SK-N-SH treated with all-trans-retinoic acid at 6 μM for 48 hours (cell line): ENCODE results near the gene TPST1.

ENCODE experiments used
- BACH2 ChIP-seq: fragments of 250-450 bp; sonication (Bioruptor Pico); IDR thresholded peaks from 2 replicates; pipeline ENCODE4 v1.9.0; 2021; ENCODE audit warnings: mild to moderate bottlenecking, borderline replicate concordance
- CSDC2 ChIP-seq: fragments of 250-450 bp; sonication (Bioruptor Pico); IDR thresholded peaks from 2 replicates; pipeline ENCODE4 v1.5.0; 2020; ENCODE audit warnings: mild to moderate bottlenecking, moderate library complexity
- ZFP3 ChIP-seq: fragments of 250-450 bp; sonication (Bioruptor Pico); IDR thresholded peaks from 2 replicates; pipeline ENCODE4 v1.5.0; 2020; ENCODE audit warnings: mild to moderate bottlenecking, moderate library complexity
- ZNF8 ChIP-seq: fragments of 450-650 bp; formaldehyde crosslinking; IDR thresholded peaks from 2 replicates; pipeline ENCODE4 v1.5.0; 2020; ENCODE audit warnings: mild to moderate bottlenecking, moderate library complexity
- TF ChIP-seq, protein P1 (sequence below): fragments of 250-450 bp; sonication (Bioruptor Pico); IDR thresholded peaks from 2 replicates; pipeline ENCODE4 v1.5.1; 2020; ENCODE audit warnings: low read depth, mild to moderate bottlenecking, moderate library complexity
- TF ChIP-seq, protein P2 (sequence below): fragments of 250-450 bp; sonication (Bioruptor Pico); IDR thresholded peaks from 2 replicates; pipeline ENCODE4 v1.8.0; 2020; ENCODE audit warnings: mild to moderate bottlenecking, moderate library complexity, borderline replicate concordance
- TF ChIP-seq, protein P3 (sequence below): fragments of 250-450 bp; sonication (Bioruptor Pico); IDR thresholded peaks from 2 replicates; pipeline ENCODE4 v1.5.0; 2020; ENCODE audit warnings: mild to moderate bottlenecking, moderate library complexity

DNA sequence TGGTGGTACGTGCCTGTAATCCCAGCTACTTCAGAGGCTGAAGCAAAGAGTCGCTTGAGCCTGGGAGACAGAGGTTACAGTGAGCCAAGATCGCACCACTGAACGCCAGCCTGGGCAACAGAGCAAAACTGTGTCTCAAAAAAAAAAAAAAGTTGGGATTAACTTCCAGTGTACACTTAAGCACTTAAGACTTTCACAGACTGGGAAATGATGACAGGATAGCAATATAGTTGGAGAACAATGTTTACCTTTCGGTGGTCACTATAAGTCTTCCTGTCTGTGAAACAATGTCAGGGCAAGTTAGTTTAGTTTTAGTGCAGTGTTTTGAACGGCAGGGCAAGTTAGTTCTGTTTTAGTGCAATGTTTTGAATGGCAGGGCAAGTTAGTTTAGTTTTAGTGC is 130.2 kb downstream of the TPST1 start:
- TF ChIP-seq ZNF8 (CRISPR knock-in tag) (no peak), ZFP3 (CRISPR knock-in tag) (no peak), CSDC2 (CRISPR knock-in tag) (no peak), BACH2 (CRISPR knock-in tag) (no peak)
- TF ChIP-seq, protein P1, sequence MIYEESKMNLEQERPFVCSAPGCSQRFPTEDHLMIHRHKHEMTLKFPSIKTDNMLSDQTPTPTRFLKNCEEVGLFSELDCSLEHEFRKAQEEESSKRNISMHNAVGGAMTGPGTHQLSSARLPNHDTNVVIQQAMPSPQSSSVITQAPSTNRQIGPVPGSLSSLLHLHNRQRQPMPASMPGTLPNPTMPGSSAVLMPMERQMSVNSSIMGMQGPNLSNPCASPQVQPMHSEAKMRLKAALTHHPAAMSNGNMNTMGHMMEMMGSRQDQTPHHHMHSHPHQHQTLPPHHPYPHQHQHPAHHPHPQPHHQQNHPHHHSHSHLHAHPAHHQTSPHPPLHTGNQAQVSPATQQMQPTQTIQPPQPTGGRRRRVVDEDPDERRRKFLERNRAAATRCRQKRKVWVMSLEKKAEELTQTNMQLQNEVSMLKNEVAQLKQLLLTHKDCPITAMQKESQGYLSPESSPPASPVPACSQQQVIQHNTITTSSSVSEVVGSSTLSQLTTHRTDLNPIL, result no peak
- TF ChIP-seq, protein P2, sequence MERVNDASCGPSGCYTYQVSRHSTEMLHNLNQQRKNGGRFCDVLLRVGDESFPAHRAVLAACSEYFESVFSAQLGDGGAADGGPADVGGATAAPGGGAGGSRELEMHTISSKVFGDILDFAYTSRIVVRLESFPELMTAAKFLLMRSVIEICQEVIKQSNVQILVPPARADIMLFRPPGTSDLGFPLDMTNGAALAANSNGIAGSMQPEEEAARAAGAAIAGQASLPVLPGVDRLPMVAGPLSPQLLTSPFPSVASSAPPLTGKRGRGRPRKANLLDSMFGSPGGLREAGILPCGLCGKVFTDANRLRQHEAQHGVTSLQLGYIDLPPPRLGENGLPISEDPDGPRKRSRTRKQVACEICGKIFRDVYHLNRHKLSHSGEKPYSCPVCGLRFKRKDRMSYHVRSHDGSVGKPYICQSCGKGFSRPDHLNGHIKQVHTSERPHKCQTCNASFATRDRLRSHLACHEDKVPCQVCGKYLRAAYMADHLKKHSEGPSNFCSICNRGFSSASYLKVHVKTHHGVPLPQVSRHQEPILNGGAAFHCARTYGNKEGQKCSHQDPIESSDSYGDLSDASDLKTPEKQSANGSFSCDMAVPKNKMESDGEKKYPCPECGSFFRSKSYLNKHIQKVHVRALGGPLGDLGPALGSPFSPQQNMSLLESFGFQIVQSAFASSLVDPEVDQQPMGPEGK (CRISPR knock-in tag), result no peak
- TF ChIP-seq, protein P3, sequence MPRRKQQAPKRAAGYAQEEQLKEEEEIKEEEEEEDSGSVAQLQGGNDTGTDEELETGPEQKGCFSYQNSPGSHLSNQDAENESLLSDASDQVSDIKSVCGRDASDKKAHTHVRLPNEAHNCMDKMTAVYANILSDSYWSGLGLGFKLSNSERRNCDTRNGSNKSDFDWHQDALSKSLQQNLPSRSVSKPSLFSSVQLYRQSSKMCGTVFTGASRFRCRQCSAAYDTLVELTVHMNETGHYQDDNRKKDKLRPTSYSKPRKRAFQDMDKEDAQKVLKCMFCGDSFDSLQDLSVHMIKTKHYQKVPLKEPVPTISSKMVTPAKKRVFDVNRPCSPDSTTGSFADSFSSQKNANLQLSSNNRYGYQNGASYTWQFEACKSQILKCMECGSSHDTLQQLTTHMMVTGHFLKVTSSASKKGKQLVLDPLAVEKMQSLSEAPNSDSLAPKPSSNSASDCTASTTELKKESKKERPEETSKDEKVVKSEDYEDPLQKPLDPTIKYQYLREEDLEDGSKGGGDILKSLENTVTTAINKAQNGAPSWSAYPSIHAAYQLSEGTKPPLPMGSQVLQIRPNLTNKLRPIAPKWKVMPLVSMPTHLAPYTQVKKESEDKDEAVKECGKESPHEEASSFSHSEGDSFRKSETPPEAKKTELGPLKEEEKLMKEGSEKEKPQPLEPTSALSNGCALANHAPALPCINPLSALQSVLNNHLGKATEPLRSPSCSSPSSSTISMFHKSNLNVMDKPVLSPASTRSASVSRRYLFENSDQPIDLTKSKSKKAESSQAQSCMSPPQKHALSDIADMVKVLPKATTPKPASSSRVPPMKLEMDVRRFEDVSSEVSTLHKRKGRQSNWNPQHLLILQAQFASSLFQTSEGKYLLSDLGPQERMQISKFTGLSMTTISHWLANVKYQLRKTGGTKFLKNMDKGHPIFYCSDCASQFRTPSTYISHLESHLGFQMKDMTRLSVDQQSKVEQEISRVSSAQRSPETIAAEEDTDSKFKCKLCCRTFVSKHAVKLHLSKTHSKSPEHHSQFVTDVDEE, result no peak
